Aorta (tissue), 5 donors: Measurements from ENCODE around the gene C19orf25. TPM values are rescaled to one million over a fixed set of nuclear protein-coding genes. Genes with fewer than 3 reads are reported as not detected.

Experiments
- ATAC-seq: fragments of 200-7000 bp; cut with Tn5 transposase; one replicate; pipeline ENCODE4 v1.9.1; 2022; ENCODE audit warnings: moderate library complexity; ENCODE audit not compliant: low FRiP score
- DNase-seq, 2 donors: peaks; one replicate each; pipeline ENCODE4 v3.0.0-alpha.2; 2020
- H3K27ac ChIP-seq, 2 donors: one replicate each; pipeline ENCODE4 v1.5.1; 2013; ENCODE audit warnings: low read length in 2 of 2, mild to moderate bottlenecking in 2 of 2, moderate library complexity in 2 of 2, control low read depth in 1 of 2, inconsistent platforms in 1 of 2, low read depth in 1 of 2
- H3K27me3 ChIP-seq, 2 donors: one replicate each; pipeline ENCODE4 v1.6.1; 2013; ENCODE audit warnings: control low read depth in 1 of 2, low read length in 1 of 2, mild to moderate bottlenecking in 1 of 2, moderate library complexity in 1 of 2; ENCODE audit not compliant: insufficient read depth in 2 of 2, control insufficient read depth in 1 of 2
- H3K36me3 ChIP-seq, 2 donors: one replicate each; pipeline ENCODE4 v1.6.1; 2013; ENCODE audit warnings: control low read depth in 1 of 2, low read length in 1 of 2, mild to moderate bottlenecking in 1 of 2; ENCODE audit not compliant: insufficient read depth in 2 of 2, control insufficient read depth in 1 of 2
- H3K4me1 ChIP-seq, 2 donors: one replicate each; pipeline ENCODE4 v1.6.1; 2013; ENCODE audit warnings: low read length in 2 of 2, control low read depth in 1 of 2, mild to moderate bottlenecking in 1 of 2, moderate library complexity in 1 of 2; ENCODE audit not compliant: insufficient read depth in 2 of 2, control insufficient read depth in 1 of 2
- H3K4me3 ChIP-seq, 2 donors: one replicate each; pipeline ENCODE4 v1.5.1; 2013; ENCODE audit warnings: low read length in 2 of 2, control low read depth in 1 of 2, mild to moderate bottlenecking in 1 of 2
- H3K9me3 ChIP-seq: one replicate; pipeline ENCODE4 v1.6.1; 2013; ENCODE audit warnings: mild to moderate bottlenecking, low read length; ENCODE audit not compliant: control insufficient read depth
- WGBS, 2 donors: extraction: QIAGEN DNeasy Blood & Tissue Kit; methylation state at CpG; one replicate each; pipeline ENCODE4 v1.1.7; 2013; 5-methylcytosine and 5-hydroxymethylcytosine counted together
- intact Hi-C, 2 donors: fragments of 100-400 bp; cut with DNase I; formaldehyde crosslinking; loops; one replicate each; pipeline versions ENCODE4 v1.14.2 to v1.15.0; 2022
- polyA plus RNA-seq, 2 donors: library from polyadenylated mRNA; stranded (reverse); fragments of 200-250 nt; gene quantifications; one replicate each; pipeline ENCODE4 v1.2.3, GENCODE V29; 2013
- total RNA-seq, 2 donors: library from RNA; stranded (reverse); fragmentation: NEBNext Ultra II Directional; extraction: Animal tissue kit (Norgen Biotek cat#: 25700); gene quantifications; one replicate each; pipeline ENCODE4 v1.2.1, GENCODE V29; 2021
- donor health status: healthy with polysubstance abuse.
- donor health status: Bipolar disorder and iron deficiency.
- donor health status: DM: no; HTN: no; CAD: no.
- donor health status: DM: no; HTN: no; CAD: no.
- donor health status: DM: yes; HTN: yes; CAD: no.

The C19orf25 gene
- total and polyA plus RNA-seq, 4 donors: 19.0 to 33.5 (median 22.8) TPM

GRCh38 chr19:1450735-1451731 is 28.0 kb downstream of the C19orf25 start:
- Histone ChIP-seq H3K36me3 (no peaks in the 10 kb centered on the region), H3K27me3 (no peaks in the 10 kb centered on the region), H3K9me3 (no peaks in the 10 kb centered on the region), H3K4me1 (no peaks in the 10 kb centered on the region), H3K4me3 (no peak overlapping the region), H3K27ac (no peak overlapping the region)
- intact Hi-C loops: no loop called here
- DNase-seq (no peak), ATAC-seq (no peak)
- WGBS, 2 donors: 61 to 62% methylated on average over 22 of the region's 22 CpGs

GRCh38 chr19:1449467-1450442 is 29.3 kb downstream of the C19orf25 start, which contains the start of gene APC2:
APC2 (plus strand) TSS chr19:1450121; CDS start chr19:1453002, 2,881 bp downstream.
- Histone ChIP-seq H3K9me3 (no peaks in the 10 kb centered on the region), H3K36me3 (no peaks in the 10 kb centered on the region), H3K4me3 (no peak within 1 kb of the TSS), H3K4me1 (no peaks in the 10 kb centered on the region), H3K27me3 (no peaks in the 10 kb centered on the region), H3K27ac (no peak within 1 kb of the TSS)
- 4% methylated on average over 74 of the region's 74 CpGs for WGBS, 2 donors
- ATAC-seq (no peak), DNase-seq (no peak)
- intact Hi-C loops: no loop called here

DNA sequence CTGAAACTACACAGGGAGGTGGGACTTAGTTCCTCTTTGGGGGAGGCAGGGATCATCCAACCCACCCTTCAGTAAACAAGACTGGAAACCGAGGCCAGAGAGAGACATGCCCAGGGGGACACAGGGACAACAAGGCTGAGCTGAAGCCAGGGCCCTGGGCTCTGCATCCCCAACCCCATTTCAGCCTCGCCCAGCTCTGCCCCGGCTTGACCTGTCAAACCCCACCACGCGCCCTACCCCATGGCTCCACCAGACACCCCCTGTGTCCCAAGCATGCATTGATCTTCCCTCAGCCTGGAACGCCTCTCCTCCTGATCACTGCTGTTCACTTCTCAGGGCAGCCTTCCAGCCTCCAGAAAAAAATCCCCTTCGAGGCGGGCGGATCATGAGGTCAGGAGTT is 31.1 kb downstream of the C19orf25 start:
- Histone ChIP-seq H3K4me3 (no peak overlapping the region), H3K4me1 (no peaks in the 10 kb centered on the region), H3K27me3 (no peaks in the 10 kb centered on the region), H3K9me3 (no peaks in the 10 kb centered on the region), H3K36me3 (no peaks in the 10 kb centered on the region), H3K27ac (no peak overlapping the region)
- ATAC-seq (no peak), DNase-seq (no peak)
- WGBS, 2 donors: 88 to 89% methylated on average over 9 of the region's 9 CpGs
- intact Hi-C loops: no loop called here

DNA sequence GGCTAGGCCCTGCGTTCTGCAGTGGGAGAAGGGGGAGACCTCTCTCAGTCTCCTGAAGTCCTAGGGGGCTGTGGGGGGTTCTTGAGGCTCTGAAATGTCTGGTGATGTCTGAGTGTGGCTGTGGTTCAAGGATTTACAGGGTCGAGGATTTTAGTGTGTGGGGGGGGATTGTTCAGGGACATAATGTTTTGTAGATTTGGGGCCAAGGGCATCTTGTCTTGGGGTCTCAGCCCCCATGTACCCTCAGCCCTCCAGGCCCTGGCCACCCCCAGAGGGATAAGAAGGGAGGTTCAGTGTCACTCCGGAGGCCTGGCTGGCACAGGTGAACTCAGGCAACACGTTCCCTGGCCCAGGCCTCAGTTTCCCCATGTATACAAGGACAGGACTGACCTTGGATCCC is 31.5 kb downstream of the C19orf25 start:
- DNase-seq: no peak
- Histone ChIP-seq H3K27ac (no peak overlapping the region), H3K4me3 (no peak overlapping the region), H3K36me3 (no peaks in the 10 kb centered on the region), H3K9me3 (no peaks in the 10 kb centered on the region), H3K27me3 (no peaks in the 10 kb centered on the region), H3K4me1 (no peaks in the 10 kb centered on the region)
- 33 to 42% methylated on average over 4 of the region's 4 CpGs for WGBS, 2 donors
- intact Hi-C loops: no loop called here
- ATAC-seq: no peak

DNA sequence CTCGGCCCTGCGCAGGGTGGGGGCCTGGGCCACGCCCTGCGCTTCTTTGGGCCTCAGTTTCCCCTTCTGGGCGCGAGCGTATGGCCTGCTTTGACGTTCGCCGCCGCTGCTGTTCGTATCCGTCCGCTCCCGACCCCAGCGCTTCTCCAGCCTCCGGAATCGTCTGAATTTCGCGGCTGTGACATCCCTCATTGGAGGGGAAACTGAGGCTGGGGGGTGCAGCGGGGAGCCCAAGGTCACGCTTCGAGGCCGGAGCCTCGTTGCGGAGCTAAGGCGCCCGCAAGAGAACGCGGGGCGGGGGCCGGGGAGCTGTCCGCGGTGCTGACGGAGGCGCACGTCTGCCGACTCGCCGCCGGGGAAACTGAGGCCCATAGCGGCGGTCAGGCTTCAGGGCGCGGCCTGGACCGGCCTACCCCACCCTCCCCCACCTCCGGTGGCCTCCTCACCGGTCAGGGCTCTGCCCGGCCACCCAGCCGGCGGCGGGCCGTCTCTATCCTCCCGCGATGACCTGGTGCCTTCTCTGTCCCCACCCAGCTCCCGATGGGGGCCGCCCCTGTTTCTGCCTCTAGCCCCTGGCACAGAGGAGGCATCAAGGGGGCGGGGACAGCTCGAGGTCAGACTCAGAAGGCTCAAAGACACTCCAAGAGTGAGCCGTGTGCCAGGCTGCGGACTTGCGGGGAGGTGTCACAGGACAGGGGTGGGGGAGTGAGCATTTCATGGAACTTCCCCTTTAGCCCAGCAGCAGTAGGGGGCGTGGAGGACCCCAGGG is 32.1 kb downstream of the C19orf25 start:
- no peak overlapping the region for H3K27ac ChIP-seq
- WGBS, 2 donors: 6 to 7% methylated on average over 53 to 63 of the region's 63 CpGs
- DNase-seq: no peak
- intact Hi-C loops: no loop called here
- H3K36me3 ChIP-seq: no peaks in the 10 kb centered on the region
- H3K4me3 ChIP-seq: no peak overlapping the region
- H3K9me3 ChIP-seq: no peaks in the 10 kb centered on the region
- no peak for ATAC-seq
- no peaks in the 10 kb centered on the region for H3K4me1 ChIP-seq
- H3K27me3 ChIP-seq: no peaks in the 10 kb centered on the region

DNA sequence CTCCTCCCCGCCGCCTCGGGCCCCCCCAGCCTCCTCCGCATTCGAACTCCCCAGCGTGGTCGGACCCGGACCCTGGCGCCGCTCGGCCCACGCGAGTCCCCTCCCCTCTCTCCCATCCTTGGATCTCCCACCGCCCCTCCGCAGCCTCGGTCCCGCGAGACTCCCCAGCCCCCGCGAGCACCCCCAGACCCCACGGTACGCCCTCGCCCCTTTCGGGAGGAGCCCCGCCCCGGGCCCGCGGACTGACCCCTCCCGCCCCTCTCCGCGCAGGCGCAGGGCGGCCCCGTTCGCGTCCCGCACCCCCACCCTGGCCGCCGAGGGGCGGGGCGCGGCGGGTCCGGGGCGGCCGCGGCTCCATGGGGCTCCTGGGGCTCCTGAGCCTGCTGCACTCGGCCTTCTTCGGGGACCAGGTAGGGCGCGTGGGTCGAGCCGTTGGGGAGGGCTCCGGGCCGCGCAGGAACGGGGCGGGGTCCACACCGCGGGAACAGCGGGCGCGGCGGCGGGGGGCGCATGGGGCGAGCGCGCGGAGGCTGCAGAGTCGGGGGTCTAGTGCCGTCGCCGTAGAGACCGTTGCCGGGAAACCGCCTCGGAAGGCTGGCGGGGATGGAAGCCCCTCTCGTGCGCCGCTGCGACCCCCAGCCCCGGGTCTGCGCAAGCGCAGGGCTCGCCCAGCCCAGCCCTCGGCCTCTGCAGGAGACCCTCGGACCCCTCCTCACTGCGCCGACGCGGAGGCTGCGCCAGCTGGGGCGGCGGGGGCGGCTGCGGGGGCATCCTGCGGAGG is 32.9 kb downstream of the C19orf25 start:
- Histone ChIP-seq H3K9me3 (no peaks in the 10 kb centered on the region), H3K27me3 (no peaks in the 10 kb centered on the region), H3K36me3 (no peaks in the 10 kb centered on the region), H3K4me3 (no peak overlapping the region), H3K4me1 (no peaks in the 10 kb centered on the region), H3K27ac (no peak overlapping the region)
- intact Hi-C loops: no loop called here
- ATAC-seq (no peak), DNase-seq (no peak)
- 1% methylated on average over 44 to 99 of the region's 99 CpGs for WGBS, 2 donors

DNA sequence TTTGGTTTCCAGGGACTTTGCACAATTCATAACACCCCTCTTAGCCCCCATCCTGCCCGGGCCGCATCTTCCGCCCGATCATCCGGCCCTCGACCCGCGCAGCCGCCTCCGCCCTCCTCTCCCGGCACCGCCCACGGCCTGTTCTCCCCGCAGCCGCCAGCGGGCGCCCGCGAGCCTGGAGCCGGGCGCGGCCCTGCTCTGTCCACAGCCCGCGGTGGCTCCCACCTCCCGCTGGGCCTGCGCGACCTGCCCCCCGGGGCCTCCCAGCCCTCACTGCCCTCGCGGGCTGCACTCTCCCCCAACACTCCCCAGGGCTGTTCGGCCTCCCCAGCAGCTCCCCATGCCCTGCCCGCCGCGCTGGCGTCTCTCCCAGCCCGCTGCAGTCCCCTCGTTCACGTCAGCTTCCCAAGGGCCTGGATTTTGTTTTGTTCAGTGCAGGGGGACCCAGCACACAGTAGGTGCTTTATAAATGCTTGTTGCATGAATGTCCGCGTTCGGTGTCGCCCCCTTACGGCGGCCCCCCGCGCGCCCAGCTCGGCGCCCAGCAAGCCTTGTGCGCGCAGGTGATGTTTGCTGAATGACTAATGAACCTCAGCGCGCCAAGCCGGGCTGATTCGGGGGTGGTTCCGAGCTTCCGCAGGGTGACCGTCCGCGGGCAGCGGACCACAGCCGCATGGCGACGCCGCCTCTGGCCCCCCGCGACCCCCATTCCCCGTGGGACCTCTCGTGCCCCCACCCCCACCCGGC is 33.7 kb downstream of the C19orf25 start:
- Histone ChIP-seq H3K4me1 (no peaks in the 10 kb centered on the region), H3K4me3 (no peak overlapping the region), H3K9me3 (no peaks in the 10 kb centered on the region), H3K27me3 (no peaks in the 10 kb centered on the region), H3K27ac (no peak overlapping the region), H3K36me3 (peaks cover 0 to 3% of the 10 kb centered on the region in 2 donors)
- intact Hi-C loops: no loop called here
- DNase-seq (peak; percentile 78 to 90), ATAC-seq (peak; percentile 87)
- 1 to 2% methylated on average over 44 to 70 of the region's 70 CpGs for WGBS, 2 donors
